Stimulated activated CD8-positive, alpha-beta memory T cell treated with anti-CD3 and anti-CD28 coated beads, Interleukin-4, amount 100 ng/mL, for 24 hours (primary cell): ENCODE data around the gene TLN1.

Experiments used
- DNase-seq: peaks from one replicate; pipeline ENCODE4 v3.0.0-alpha.2; 2020; ENCODE audit warnings: low read depth

TLN1 gene

GRCh38 chr9:35706951-35707350 is 25.0 kb downstream of the TLN1 start:
- DNase-seq = no peak

GRCh38 chr9:35705836-35706430 is 26.1 kb downstream of the TLN1 start:
- DNase-seq = no peak

DNA sequence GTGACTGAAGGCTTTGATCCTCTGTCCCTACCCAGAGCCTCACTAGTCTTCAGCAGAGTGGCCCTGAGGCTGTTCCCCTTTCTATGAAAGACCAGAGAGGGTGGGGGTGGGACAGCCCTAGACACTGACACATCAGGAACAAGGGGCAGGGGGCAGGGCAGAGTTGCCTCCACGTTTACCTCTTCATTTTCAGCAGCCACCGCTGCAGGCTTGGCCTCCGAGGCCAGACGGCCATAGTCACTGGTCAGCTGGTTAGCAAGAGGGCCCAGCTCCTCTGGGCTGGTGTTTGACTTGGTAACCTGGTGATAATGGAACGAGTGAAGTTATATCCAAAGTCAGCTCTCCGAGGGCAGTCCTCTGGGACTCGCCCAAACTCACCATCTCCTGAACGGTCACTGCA is 26.6 kb downstream of the TLN1 start:
- DNase-seq = no peak

DNA sequence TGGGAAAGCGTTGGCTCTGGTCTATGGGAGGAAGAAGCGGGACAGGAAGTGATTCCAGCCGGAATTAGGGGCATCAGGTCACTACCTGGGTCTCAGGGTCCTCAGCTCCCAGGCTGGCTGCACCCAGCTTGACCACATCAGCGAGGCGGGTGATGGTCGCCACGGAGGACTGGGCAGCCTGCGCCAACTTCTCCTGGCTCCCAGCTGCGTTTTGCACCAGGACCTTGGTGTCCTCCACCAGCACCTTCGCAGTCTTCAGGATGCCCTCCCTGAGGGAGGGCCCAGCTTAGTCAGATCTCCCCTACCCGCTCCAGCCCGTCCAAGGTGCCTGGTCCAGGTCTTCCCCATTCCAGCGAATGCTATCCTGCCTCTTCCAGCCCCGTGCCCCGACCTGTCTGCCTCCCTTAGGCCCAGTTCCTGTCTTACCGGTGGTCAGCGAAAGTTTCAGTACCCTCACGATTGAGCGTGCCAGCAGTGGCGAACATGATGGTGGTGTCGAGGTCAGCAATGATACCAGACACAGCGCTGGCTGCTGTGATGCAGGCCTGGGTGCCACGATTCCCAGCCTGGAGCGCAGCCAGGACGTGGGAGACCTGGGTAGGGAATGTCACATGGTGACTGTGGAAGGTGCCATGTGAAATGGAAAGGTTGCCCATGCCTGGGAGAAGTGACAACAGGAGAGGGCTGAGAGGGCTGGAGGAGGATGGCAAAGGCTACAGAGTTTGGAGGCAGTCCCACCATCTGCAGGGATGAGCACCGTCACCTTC is 27.9 kb downstream of the TLN1 start:
- no peak for DNase-seq

DNA sequence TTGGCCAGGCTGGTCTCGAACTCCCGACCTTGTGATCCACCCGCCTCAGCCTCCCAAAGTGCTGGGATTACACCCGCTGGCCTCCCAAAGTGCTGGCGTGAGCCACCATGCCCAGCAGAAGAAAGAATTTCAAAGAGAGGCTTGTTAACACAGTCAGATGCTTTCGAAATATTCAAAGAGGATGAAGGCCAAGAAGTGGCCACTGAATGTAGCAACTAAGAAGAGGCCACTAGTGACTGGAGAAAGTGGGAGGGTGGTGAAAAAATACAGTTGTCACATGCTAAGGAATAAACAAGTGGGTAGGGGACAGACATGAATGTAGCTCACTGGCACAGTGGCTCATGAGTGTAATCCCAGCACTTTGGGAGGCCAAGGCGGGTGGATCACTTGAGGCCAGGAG is 29.3 kb downstream of the TLN1 start:
- DNase-seq = no peak

DNA sequence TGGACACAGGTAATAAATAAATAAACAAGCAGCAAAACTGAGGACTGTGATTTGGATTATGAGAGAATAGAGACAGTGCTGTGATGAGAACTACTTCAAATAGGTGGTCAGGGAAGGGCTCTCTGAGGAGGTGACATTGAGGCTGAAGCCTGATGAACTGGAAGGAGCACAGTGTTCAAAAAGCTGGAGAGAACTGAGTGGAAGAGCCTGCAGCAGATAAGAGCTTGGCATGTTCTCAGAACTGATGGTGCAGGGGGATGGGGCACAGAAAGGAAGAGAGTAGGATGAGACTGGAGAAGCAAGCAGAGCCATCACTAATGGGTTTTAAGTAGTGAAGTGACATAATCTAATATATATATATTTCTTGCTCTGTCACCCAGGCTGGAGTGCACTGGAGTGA is 31.1 kb downstream of the TLN1 start:
- no peak for DNase-seq

GRCh38 chr9:35700031-35700430 is 32.0 kb downstream of the TLN1 start:
- DNase-seq = no peak

- DNase-seq = no peak
Observed at GRCh38 chr9:35698231-35698630, 33.8 kb downstream of the TLN1 start.

GRCh38 chr9:35697486-35697885 is 34.5 kb downstream of the TLN1 start:
- no peak for DNase-seq

DNA sequence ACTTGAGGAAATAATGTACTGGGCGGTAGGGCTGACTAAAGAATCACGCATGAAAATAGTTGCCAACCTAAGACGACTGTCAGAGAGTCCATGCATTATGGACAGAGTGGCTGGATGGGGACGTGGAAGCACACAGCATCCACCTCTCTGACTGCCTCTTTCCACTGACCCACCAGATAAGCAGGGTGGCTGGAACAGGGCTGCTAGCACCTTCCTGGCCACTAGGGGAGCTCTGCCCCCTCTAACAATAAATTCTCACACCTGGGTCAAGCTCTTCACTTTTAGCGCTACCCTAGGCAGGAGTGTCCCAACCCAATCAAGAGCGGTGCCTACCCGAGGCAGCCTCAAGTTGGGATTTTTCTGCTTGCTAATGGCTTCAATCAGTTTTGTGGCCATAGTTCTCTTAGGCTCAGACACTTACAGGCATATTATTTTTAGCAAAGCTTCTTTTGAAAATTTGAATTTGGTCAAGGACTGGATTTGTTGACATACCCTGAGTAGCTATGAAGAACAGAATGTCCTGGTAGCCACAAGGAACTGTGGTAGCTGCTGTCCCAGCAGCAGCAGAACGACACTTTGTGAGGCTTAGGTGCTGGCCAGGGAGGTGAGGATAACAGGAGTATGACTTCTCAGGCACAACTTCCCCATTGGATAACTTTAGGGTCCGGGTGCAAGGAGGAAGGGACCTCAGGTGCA is 35.3 kb downstream of the TLN1 start:
- DNase-seq = peak; percentile 25

- DNase-seq = no peak
Observed at GRCh38 chr9:35695943-35696401, 36.0 kb downstream of the TLN1 start.

- no peak for DNase-seq
Observed at GRCh38 chr9:35691757-35692301, 40.2 kb downstream of the TLN1 start.

- no peak for DNase-seq
Observed at GRCh38 chr9:35691334-35691650, 40.7 kb downstream of the TLN1 start.

- peak; percentile 14 for DNase-seq
Observed at GRCh38 chr9:35690614-35691333, 41.2 kb downstream of the TLN1 start.

DNA sequence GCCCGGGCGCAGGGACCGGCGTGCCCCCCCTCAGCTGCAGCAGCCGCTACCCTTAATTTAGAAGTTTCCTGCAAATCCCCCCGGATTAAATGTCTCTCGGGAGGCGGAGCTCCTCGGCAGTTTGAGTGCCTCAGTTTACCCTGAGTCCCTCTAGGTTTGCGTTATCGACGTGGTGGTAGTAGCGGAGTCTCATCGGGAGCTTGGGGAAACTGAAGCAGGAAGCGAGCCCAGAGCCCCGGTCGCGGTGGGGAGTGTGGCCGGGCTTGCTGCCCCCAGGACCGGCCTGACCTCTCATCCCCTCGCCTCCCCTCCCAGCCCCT is 41.7 kb downstream of the TLN1 start:
- no peak for DNase-seq

DNA sequence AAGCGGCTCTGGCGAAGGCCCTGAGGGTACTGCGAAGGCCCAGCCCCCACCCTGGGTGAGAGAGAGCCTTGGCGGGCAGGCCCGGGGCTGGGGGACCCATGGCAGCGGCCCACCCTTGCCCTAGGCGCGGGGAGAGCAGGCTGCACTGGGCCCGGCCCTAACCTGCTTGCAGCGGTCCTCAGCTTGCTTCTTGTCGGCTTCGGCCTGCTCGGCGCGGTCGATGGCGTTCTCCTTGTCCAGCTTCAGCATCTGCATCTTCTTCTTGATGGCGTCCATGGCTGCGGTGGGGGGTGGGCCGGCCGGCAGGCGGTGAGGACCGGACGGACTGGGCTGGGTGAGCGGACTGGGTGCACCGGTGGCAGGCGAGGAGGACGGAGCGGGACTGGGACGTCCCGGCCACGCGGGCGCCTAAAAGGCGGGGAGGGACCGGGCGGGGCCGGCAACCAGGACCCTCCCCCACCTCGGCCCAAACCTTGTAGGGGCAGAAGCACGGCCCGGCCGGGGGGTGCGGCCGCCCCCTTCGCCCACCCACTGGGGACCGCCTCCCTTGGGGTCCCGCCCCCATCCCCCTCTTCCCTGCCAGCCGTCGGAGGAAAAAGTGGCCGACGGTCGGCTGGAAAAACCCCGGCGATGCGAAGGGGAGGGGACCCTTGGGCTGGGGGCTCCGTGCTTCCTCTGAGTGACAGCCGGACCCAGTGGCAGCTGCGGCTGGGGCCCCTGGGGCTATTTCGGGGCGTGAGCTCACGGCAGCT is 42.3 kb downstream of the TLN1 start, which contains the start of gene TPM2:
Gene TPM2 (minus strand): TSS at position 384 of the 752 bp plus-strand sequence. CDS start 108 bp downstream, at position 276.
- DNase-seq = no peak

- DNase-seq = no peak
Observed at GRCh38 chr9:35688558-35689541, 43.1 kb downstream of the TLN1 start.

GRCh38 chr9:35687972-35688557 is 43.9 kb downstream of the TLN1 start:
- DNase-seq = no peak

DNA sequence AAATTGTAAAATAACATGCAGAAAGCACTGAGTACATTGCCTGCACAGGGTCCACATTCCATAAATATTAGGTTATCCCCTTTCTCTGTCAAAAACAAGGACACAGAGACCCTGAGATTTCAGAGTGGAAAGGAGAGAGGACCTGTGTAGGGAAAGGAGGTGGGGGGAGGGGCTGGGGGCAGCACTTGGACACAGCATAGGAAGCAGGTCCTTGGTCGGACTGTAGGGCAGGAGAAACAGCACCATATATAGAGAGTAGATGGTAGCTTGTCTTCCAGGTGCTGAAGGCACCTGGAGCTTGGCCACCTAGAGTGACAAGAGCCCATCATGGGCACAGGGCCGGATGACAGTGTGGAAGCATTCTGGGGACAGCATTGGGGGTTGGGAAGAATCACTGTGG is 44.7 kb downstream of the TLN1 start:
- DNase-seq = no peak
